Measurements from ENCODE around the gene LY9. TPM values are rescaled to one million over a fixed set of nuclear protein-coding genes. Genes with fewer than 3 reads are reported as not detected.

The LY9 gene
- total RNA-seq, 1 donor from 2014 or later: not detected

GRCh38 chr1:160834945-160835565 is 39.1 kb downstream of the LY9 start:
- no peak for DNase-seq (ENCODE audit: low read depth)
- no peak overlapping the region for H3K4me3 ChIP-seq (ENCODE audit: low read depth, low read length)
- TF ChIP-seq CTCF (conservative IDR thresholded peaks at IDR 0.05; ENCODE audit: low read depth, low read length): peak; percentile 79

- DNase-seq (ENCODE audit: low read depth): no peak
- TF ChIP-seq CTCF (conservative IDR thresholded peaks at IDR 0.05; ENCODE audit: low read depth, low read length): no peak
These were observed 39.8 kb downstream of the LY9 start for GRCh38 chr1:160835751-160836150.

GRCh38 chr1:160836561-160836960 is 40.6 kb downstream of the LY9 start:
- no peak for DNase-seq (ENCODE audit: low read depth)
- no peak for TF ChIP-seq CTCF (conservative IDR thresholded peaks at IDR 0.05; ENCODE audit: low read depth, low read length)
- H3K4me3 ChIP-seq (ENCODE audit: low read depth, low read length): no peak overlapping the region

More at GRCh38 chr1:160835751-160836150, 39.8 kb downstream of the LY9 start:
- H3K4me3 ChIP-seq (ENCODE audit: low read depth, low read length): no peak overlapping the region

GRCh38 chr1:160836981-160837557 is 41.1 kb downstream of the LY9 start:
- TF ChIP-seq CTCF (conservative IDR thresholded peaks at IDR 0.05; ENCODE audit: low read depth, low read length): no peak
- no peak overlapping the region for H3K4me3 ChIP-seq (ENCODE audit: low read depth, low read length)
- no peak for DNase-seq (ENCODE audit: low read depth)

- TF ChIP-seq CTCF (conservative IDR thresholded peaks at IDR 0.05; ENCODE audit: low read depth, low read length): no peak
- H3K4me3 ChIP-seq (ENCODE audit: low read depth, low read length): no peak overlapping the region
- DNase-seq (ENCODE audit: low read depth): no peak
These were observed 41.7 kb downstream of the LY9 start for GRCh38 chr1:160837558-160838205.

- TF ChIP-seq CTCF (conservative IDR thresholded peaks at IDR 0.05; ENCODE audit: low read depth, low read length): no peak
- DNase-seq (ENCODE audit: low read depth): no peak
- no peak overlapping the region for H3K4me3 ChIP-seq (ENCODE audit: low read depth, low read length)
These were observed 42.9 kb downstream of the LY9 start for GRCh38 chr1:160838888-160839287.
